Heart right ventricle (tissue), 16 donors: ENCODE results near the gene CAMSAP1. TPM values are rescaled to one million over a fixed set of nuclear protein-coding genes. Genes with fewer than 3 reads are reported as not detected.

Experiments used
- ATAC-seq, 8 donors: fragments of 200-7000 bp; cut with Tn5 transposase; one replicate each; pipeline ENCODE4 v1.9.1; 2020; ENCODE audit warnings: mild to moderate bottlenecking in 8 of 8, moderate library complexity in 8 of 8, moderate number of reproducible peaks in 1 of 8
- DNase-seq, 2 donors: peaks; one replicate each; pipeline ENCODE4 v3.0.0-alpha.2; 2020
- H3K27ac ChIP-seq, 10 donors: fragments of 200-600 bp; sonication (generic) in 2 of 10; one replicate each; pipeline versions ENCODE4 v1.5.0 to v1.8.0; 2020 to 2022; ENCODE audit warnings: mild to moderate bottlenecking in 3 of 10
- H3K27me3 ChIP-seq, 7 donors: fragments of 200-600 bp; one replicate each; pipeline ENCODE4 v1.8.0; 2021 to 2022; ENCODE audit warnings: mild to moderate bottlenecking in 2 of 7
- H3K36me3 ChIP-seq, 9 donors: fragments of 200-600 bp; sonication (generic) in 1 of 9; one replicate each; pipeline versions ENCODE4 v1.5.0 to v1.8.0; 2020 to 2022; ENCODE audit warnings: mild to moderate bottlenecking in 2 of 9
- H3K4me1 ChIP-seq, 9 donors: fragments of 200-600 bp; sonication (generic) in 1 of 9; one replicate each; pipeline versions ENCODE4 v1.5.0 to v1.8.0; 2020 to 2022; ENCODE audit warnings: mild to moderate bottlenecking in 4 of 9
- H3K4me3 ChIP-seq, 10 donors: fragments of 200-600 bp; sonication (generic) in 2 of 10; one replicate each; pipeline versions ENCODE4 v1.5.0 to v1.8.0; 2020 to 2022; ENCODE audit warnings: mild to moderate bottlenecking in 7 of 10, moderate library complexity in 2 of 10
- H3K9me3 ChIP-seq, 11 donors: fragments of 200-600 bp in 10 of 11; sonication (generic) in 2 of 11; one replicate each; pipeline versions ENCODE4 v1.5.0 to v1.8.0; 2013 to 2022; ENCODE audit warnings: mild to moderate bottlenecking in 2 of 11, control low read depth in 1 of 11, moderate library complexity in 1 of 11
- WGBS, 2 donors: extraction: QIAGEN DNeasy Blood & Tissue Kit; methylation state at CpG; one replicate each; pipeline ENCODE4 v1.1.7; 2013; ENCODE audit warnings: inconsistent platforms in 1 of 2; 5-methylcytosine and 5-hydroxymethylcytosine counted together
- intact Hi-C, 10 donors: fragments of 100-400 bp; cut with DNase I; formaldehyde crosslinking; loops; one replicate each; pipeline versions ENCODE4 v1.11.1 to v1.14.2; 2022
- polyA plus RNA-seq, 2 donors: library from polyadenylated mRNA; stranded (reverse); fragments of 200-250 nt; gene quantifications; one replicate each; pipeline ENCODE4 v1.2.3, GENCODE V29; 2013
- total RNA-seq, 10 donors: library from RNA; stranded (reverse); fragmentation: NEBNext Ultra II Directional in 3 of 10; extraction: Animal tissue kit (Norgen Biotek cat#: 25700) in 3 of 10; gene quantifications; one replicate each; pipeline versions ENCODE4 v1.2.1 to v1.2.4, GENCODE V29; 2021 to 2023
- TF ChIP-seq, protein P1 (sequence below), 9 donors: fragments of 200-600 bp; sonication (generic) in 2 of 9; IDR thresholded peaks; one replicate each; pipeline versions ENCODE4 v1.5.0 to v1.8.0; 2021 to 2022; ENCODE audit warnings: antibody characterized with exemption in 9 of 9, mild to moderate bottlenecking in 5 of 9, moderate library complexity in 1 of 9
- donor health status: Arrhythmogenic right ventricular cardiomyopathy.
- donor health status: ischemic (EF 13 %, LVEDD 7.1; RV severe dilation, severe dysfunction).
- donor health status: healthy with polysubstance abuse.
- donor health status: DM: no; HTN: yes; CAD: no.
- donor health status: DM: no; HTN: no; CAD: no.
- donor health status: ischemic (EF 25% LVEDD 6.9; RV normal size, moderate dysfunction).
- donor health status: ischemic (EF 25% LVEDD 5.7; RV mildly dilated, moderate dysfunction).
- donor health status: healthy.
- donor health status: DM: yes; HTN: yes; CAD: no.
- donor health status: Ischemic cardiomyopathy.
- donor health status: ischemic (EF 35%, LVEDD 5.7; RV mildly dilated, moderate dysfunction).
- donor health status: nonischemic (EF 11% LVEDD 7.7; RV severe dilation, severe dysfunction).
- donor health status: DM: yes; HTN: yes; CAD: no.
- donor health status: PGD.
- donor health status: ischemic (EF 29% LVEDD 5.4; RV normal size, mild dysfunction).
- donor health status: nonischemic (EF 23%, LVEDD 6.1; RV moderate dilation, normal function).

The CAMSAP1 gene
- total and polyA plus RNA-seq, 12 donors, result 6.7 to 25.0 (median 19.4) TPM

GRCh38 chr9:135827301-135827700 lies 80.0 kb downstream of the CAMSAP1 start:
- Histone ChIP-seq H3K9me3 (peaks cover 0 to 17% (median 0%) of the 10 kb centered on the region in 11 donors), H3K4me1 (no peaks in the 10 kb centered on the region), H3K4me3 (no peak overlapping the region), H3K27ac (no peak overlapping the region), H3K36me3 (peaks cover 0 to 61% (median 18%) of the 10 kb centered on the region in 9 donors), H3K27me3 (no peaks in the 10 kb centered on the region)
- TF ChIP-seq, protein P1, sequence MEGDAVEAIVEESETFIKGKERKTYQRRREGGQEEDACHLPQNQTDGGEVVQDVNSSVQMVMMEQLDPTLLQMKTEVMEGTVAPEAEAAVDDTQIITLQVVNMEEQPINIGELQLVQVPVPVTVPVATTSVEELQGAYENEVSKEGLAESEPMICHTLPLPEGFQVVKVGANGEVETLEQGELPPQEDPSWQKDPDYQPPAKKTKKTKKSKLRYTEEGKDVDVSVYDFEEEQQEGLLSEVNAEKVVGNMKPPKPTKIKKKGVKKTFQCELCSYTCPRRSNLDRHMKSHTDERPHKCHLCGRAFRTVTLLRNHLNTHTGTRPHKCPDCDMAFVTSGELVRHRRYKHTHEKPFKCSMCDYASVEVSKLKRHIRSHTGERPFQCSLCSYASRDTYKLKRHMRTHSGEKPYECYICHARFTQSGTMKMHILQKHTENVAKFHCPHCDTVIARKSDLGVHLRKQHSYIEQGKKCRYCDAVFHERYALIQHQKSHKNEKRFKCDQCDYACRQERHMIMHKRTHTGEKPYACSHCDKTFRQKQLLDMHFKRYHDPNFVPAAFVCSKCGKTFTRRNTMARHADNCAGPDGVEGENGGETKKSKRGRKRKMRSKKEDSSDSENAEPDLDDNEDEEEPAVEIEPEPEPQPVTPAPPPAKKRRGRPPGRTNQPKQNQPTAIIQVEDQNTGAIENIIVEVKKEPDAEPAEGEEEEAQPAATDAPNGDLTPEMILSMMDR (IDR thresholded peaks at IDR 0.05), result no peak
- 97% methylated on average over 12 of the region's 12 CpGs for WGBS, 2 donors
- ATAC-seq, result no peak
- intact Hi-C loops, result no loop called here
- no peak for DNase-seq

DNA sequence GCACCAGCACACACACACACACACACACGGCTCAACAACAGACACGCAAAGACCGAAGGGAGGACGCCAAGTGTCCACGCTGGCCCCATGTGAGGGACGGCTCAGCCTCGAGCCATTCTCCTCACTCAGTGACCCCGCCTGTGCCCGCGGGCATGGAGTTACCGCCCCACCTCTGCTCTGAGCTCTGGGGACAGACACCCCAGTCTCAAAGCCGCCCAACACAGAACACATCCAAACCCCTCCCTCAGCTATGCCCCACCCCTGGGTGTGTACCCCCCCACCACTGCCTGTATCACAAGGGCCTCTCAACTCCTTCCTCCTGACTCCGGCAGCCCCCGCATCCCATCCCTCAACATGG lies 81.2 kb downstream of the CAMSAP1 start:
- H3K36me3 ChIP-seq, result peaks cover 0 to 72% (median 29%) of the 10 kb centered on the region in 9 donors
- ATAC-seq, result no peak
- WGBS, 2 donors, result 95 to 98% methylated on average over 14 of the region's 14 CpGs

GRCh38 chr9:135825435-135826187 lies 81.7 kb downstream of the CAMSAP1 start:
- TF ChIP-seq, protein P1 (IDR thresholded peaks at IDR 0.05), result no peak
- Histone ChIP-seq H3K4me3 (no peak overlapping the region), H3K4me1 (no peaks in the 10 kb centered on the region), H3K27ac (no peak overlapping the region), H3K27me3 (no peaks in the 10 kb centered on the region), H3K36me3 (peaks cover 0 to 78% (median 32%) of the 10 kb centered on the region in 9 donors), H3K9me3 (peaks cover 0 to 17% (median 0%) of the 10 kb centered on the region in 11 donors)
- ATAC-seq (peak in 1 of 8 donors; percentile 13), DNase-seq (no peak)
- intact Hi-C loops, result no loop called here
- WGBS, 2 donors, result 93 to 96% methylated on average over 25 of the region's 25 CpGs

More for the DNA sequence above, 81.2 kb downstream of the CAMSAP1 start:
- Histone ChIP-seq H3K27ac (no peak overlapping the region), H3K4me1 (no peaks in the 10 kb centered on the region), H3K9me3 (peaks cover 0 to 17% (median 0%) of the 10 kb centered on the region in 11 donors), H3K4me3 (no peak overlapping the region), H3K27me3 (no peaks in the 10 kb centered on the region)
- no peak for DNase-seq
- TF ChIP-seq, protein P1 (IDR thresholded peaks at IDR 0.05), result no peak
- intact Hi-C loops, result no loop called here

DNA sequence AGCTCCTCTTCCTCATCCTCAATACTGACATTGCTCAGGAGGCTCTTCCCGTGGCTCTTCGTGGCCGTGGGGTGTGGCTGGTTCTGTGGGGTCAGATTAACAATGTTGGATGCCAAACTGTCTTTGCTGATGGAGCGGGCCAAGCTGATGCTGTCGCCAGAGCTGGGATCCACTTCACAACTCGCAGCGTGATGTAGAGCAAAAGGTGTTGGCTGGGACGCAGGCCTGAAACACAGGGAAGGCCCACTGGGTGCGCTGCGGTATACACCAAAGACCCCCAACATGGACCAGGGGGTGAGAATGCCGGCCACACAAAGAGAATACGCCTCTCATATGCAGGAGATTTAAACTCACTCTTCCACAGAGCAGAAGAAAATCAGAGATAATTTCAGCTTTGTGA lies 84.3 kb downstream of the CAMSAP1 start:
- Histone ChIP-seq H3K27ac (no peak overlapping the region), H3K4me1 (no peaks in the 10 kb centered on the region), H3K4me3 (no peak overlapping the region), H3K9me3 (peaks cover 0 to under 1% (median 0%) of the 10 kb centered on the region in 11 donors), H3K27me3 (no peaks in the 10 kb centered on the region), H3K36me3 (peaks cover 0 to 93% (median 51%) of the 10 kb centered on the region in 9 donors)
- intact Hi-C loops, result no loop called here
- DNase-seq (no peak), ATAC-seq (no peak)
- TF ChIP-seq, protein P1 (IDR thresholded peaks at IDR 0.05), result no peak
- WGBS, 2 donors, result 93 to 95% methylated on average over 12 of the region's 12 CpGs
